Adrenal gland (tissue), 12 donors: ENCODE data around the gene EMB. TPM values are rescaled to one million over a fixed set of nuclear protein-coding genes. Genes with fewer than 3 reads are reported as not detected.
"Not testable (repeated sequence)": the region's sequence is repeated elsewhere in the genome, so short reads cannot be mapped to it uniquely, and the experiment has no call there.

Experiments
- DNase-seq, 7 donors: peaks; one replicate each; pipeline ENCODE4 v3.0.0-alpha.2; 2019 to 2020
- H3K27ac ChIP-seq, 5 donors: fragments of 200-600 bp; sonication (generic) in 4 of 5; 1 replicate in 3 of 5; 2 replicates in 2 of 5; pipeline versions ENCODE4 v1.5.1 to v1.8.0; 2016 to 2020; ENCODE audit warnings: mild to moderate bottlenecking in 1 of 5
- H3K27me3 ChIP-seq: fragments of 200-600 bp; 2 replicates; pipeline ENCODE4 v1.8.0; 2021
- H3K36me3 ChIP-seq, 2 donors: fragments of 200-600 bp; replicated peaks in 1 of 2; 1 replicate in 1 of 2; 2 replicates in 1 of 2; pipeline versions ENCODE4 v1.5.1 to v1.8.0; 2018 to 2022
- H3K4me1 ChIP-seq, 2 donors: fragments of 200-600 bp; replicated peaks in 1 of 2; 1 replicate in 1 of 2; 2 replicates in 1 of 2; pipeline versions ENCODE4 v1.5.1 to v1.8.0; 2018 to 2021
- H3K4me3 ChIP-seq, 4 donors: fragments of 200-600 bp; sonication (generic) in 3 of 4; one replicate each; pipeline ENCODE4 v1.5.1; 2016 to 2018
- H3K9me3 ChIP-seq, 3 donors: fragments of 200-600 bp; sonication (generic) in 1 of 3; replicated peaks in 1 of 3; 1 replicate in 2 of 3; 2 replicates in 1 of 3; pipeline versions ENCODE4 v1.5.1 to v1.8.0; 2016 to 2021
- POLR2A ChIP-seq, 2 donors: fragments of 450-650 bp; IDR thresholded peaks; one replicate each; pipeline ENCODE4 v1.6.1; 2017; ENCODE audit warnings: antibody characterized with exemption in 2 of 2, mild to moderate bottlenecking in 2 of 2, moderate library complexity in 1 of 2
- WGBS, 4 donors: extraction: QIAGEN DNeasy Blood & Tissue Kit in 2 of 4; methylation state at CpG; one replicate each; pipeline versions ENCODE4 v1.1.5 to v1.1.7; 2013 to 2017; 5-methylcytosine and 5-hydroxymethylcytosine counted together
- intact Hi-C, 2 donors: fragments of 100-400 bp; cut with DNase I; formaldehyde crosslinking; loops; one replicate each; pipeline versions ENCODE4 v1.14.1 to v1.15.0; 2022 to 2023
- polyA plus RNA-seq, 3 donors: library from polyadenylated mRNA; stranded (reverse); fragments of 200-250 nt in 2 of 3; fragments of 350-450 nt in 1 of 3; fragmentation: Illumina TruSeq in 1 of 3; extraction: RNeasy Lipid Tissue Mini Kit (QIAGEN cat#74804) in 1 of 3; gene quantifications; one replicate each; pipeline ENCODE4 v1.2.3, GENCODE V29; 2013 to 2014
- total RNA-seq, 9 donors: library from RNA; depleted of rRNA in 4 of 9; stranded (reverse); fragments of >200 nt in 4 of 9; fragments of 120-200 nt in 1 of 9; fragmentation: NEBNext Ultra II Directional in 1 of 9; extraction: Animal tissue kit (Norgen Biotek cat#: 25700) in 1 of 9; gene quantifications; one replicate each; pipeline versions ENCODE4 v1.1.0 to v1.2.4, GENCODE V29; 2013 to 2023
- TF ChIP-seq, protein P1 (sequence below), 6 experiments: fragments of 450-650 bp in 4 of 6; fragments of 200-600 bp in 2 of 6; sonication (generic) in 1 of 6; IDR thresholded peaks; 1 replicate in 5 of 6; 2 replicates in 1 of 6; pipeline versions ENCODE4 v1.5.1 to v1.8.0; 2016 to 2021; ENCODE audit warnings: antibody characterized with exemption in 6 of 6, mild to moderate bottlenecking in 2 of 6, moderate library complexity in 1 of 6
- donor health status: healthy with polysubstance abuse.
- donor health status: Bipolar disorder and iron deficiency.
- donor health status: DM: yes; HTN: yes; CAD: no.
- donor health status: DM: no; HTN: no; CAD: no.
- donor health status: DM: no; HTN: no; CAD: no.
- donor health status: DM: yes; HTN: yes; CAD: no.

The EMB gene
- total and polyA plus RNA-seq, 12 donors = 6.1 to 78.1 (median 41.9) TPM

DNA sequence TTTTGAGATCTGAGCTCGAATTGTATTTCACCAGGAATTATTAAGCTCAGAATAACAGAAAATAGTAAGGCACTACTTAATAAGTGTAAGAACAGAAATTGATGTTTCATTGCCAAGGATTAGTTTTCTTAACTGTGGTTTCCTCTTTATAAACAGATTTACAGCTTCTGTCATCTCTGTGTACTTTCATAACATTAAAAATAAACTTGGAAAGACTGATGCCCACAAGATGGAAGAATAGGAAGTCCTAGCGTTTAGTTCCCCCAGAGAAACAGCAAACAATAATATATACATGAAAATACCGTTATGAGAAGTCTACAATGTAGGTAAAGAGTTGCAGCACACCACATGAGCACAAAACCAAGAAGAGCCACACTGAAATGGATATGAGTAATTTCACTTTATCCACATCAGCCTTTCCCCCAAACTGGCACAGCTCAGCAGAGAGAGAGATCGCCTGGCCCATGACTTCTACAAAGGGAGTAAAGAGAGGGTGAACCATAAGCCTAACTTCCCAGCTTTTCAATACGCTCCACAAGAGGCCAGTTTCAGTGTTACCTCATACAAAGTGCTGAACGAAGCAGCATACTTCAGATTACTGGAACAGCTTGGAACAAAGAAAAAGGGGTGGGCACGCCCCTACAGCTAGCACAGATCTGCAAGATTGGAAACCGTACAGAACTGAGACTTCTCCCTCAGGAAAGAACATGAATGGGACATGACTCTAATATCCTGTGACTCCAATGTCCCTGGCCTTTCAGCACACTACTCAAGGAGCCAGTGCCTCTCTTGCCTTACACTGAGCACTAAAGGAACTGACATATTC lies 75.4 kb downstream of the EMB start:
- Histone ChIP-seq H3K9me3 (no peaks in the 10 kb centered on the region), H3K27me3 (no peaks in the 10 kb centered on the region), H3K27ac (peak overlapping the region in 2 of 5 donors; percentile 34 to 58), H3K36me3 (no peaks in the 10 kb centered on the region), H3K4me1 (peaks cover 0 to 5% of the 10 kb centered on the region in 2 donors), H3K4me3 (no peak overlapping the region)
- WGBS, 4 donors = 58 to 66% (median 62%) methylated on average over 8 of the region's 8 CpGs
- intact Hi-C loops = no loop called here
- TF ChIP-seq, protein P1, sequence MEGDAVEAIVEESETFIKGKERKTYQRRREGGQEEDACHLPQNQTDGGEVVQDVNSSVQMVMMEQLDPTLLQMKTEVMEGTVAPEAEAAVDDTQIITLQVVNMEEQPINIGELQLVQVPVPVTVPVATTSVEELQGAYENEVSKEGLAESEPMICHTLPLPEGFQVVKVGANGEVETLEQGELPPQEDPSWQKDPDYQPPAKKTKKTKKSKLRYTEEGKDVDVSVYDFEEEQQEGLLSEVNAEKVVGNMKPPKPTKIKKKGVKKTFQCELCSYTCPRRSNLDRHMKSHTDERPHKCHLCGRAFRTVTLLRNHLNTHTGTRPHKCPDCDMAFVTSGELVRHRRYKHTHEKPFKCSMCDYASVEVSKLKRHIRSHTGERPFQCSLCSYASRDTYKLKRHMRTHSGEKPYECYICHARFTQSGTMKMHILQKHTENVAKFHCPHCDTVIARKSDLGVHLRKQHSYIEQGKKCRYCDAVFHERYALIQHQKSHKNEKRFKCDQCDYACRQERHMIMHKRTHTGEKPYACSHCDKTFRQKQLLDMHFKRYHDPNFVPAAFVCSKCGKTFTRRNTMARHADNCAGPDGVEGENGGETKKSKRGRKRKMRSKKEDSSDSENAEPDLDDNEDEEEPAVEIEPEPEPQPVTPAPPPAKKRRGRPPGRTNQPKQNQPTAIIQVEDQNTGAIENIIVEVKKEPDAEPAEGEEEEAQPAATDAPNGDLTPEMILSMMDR (IDR thresholded peaks at IDR 0.05) = no peak
- no peak for TF ChIP-seq POLR2A (IDR thresholded peaks at IDR 0.05)
- peak in 4 of 7 donors; percentile 21 to 52 (median 32) for DNase-seq

DNA sequence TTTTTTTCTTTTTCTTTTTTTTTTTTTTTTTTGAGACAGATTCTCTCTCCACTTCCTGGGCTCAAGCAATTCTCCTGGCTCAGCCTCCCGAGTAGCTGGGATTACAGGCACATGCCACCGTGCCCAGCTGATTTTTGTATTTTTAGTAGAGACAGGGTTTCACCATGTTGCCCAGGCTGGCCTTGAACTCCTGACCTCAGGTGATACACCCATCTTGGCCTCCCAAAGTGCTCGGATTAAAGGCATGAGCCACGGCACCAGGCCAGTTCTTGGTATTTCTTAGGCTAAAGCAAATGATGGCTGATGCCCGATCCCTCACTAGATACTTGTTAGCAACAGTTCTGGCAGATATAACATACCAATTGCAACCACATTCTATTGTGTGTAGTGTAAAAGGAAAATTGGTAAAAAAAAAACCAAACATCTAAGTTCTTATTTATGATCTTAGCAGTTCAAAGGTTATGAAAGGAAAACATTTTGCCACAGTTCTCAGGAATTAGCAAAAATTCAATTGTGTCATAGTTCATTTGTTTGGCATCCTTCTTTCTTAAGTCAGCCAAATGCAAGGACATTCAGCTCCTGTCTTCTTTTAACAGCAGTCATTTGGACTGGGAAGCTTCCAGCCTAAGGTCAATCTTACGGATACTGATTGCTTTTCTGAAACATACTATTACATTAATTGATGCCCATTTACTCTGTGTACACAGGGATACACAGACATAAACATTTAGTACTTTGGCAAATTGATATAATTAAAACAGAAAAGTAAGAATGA lies 76.4 kb downstream of the EMB start:
- H3K4me1 ChIP-seq, H3K36me3 ChIP-seq, H3K4me3 ChIP-seq, intact Hi-C loops, DNase-seq, H3K9me3 ChIP-seq, H3K27me3 ChIP-seq: not testable (repeated sequence)
- peak overlapping the region in 1 of 5 donors; percentile 13 for H3K27ac ChIP-seq
- 49 to 61% (median 53%) methylated on average over 6 of the region's 6 CpGs for WGBS, 4 donors

DNA sequence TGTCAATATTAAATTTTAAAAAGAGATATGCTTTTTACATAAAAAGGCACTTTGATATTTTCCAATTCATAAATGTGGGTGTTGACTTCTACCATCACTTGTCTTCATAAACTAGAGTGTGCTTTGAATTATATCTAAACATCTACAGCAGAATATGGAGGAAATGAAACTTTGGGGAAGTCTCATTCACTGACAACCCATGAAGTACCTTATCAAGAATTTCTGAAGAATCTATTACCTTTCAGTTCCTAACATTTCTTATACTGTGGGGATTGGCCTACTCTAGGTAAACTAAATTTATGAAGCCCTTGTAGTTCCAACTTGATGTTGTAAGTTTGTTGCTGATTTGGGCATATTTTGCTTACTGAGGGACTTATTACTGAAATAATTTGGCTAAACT lies 81.9 kb downstream of the EMB start:
- intact Hi-C loops = no loop called here
- no peak overlapping the region for H3K27ac ChIP-seq
- no peaks in the 10 kb centered on the region for H3K9me3 ChIP-seq
- DNase-seq = no peak
- H3K4me1 ChIP-seq = no peaks in the 10 kb centered on the region
- no peaks in the 10 kb centered on the region for H3K36me3 ChIP-seq
- TF ChIP-seq, protein P1 (IDR thresholded peaks at IDR 0.05) = no peak
- no peak for TF ChIP-seq POLR2A (IDR thresholded peaks at IDR 0.05)
- H3K27me3 ChIP-seq = no peaks in the 10 kb centered on the region
- no peak overlapping the region for H3K4me3 ChIP-seq

DNA sequence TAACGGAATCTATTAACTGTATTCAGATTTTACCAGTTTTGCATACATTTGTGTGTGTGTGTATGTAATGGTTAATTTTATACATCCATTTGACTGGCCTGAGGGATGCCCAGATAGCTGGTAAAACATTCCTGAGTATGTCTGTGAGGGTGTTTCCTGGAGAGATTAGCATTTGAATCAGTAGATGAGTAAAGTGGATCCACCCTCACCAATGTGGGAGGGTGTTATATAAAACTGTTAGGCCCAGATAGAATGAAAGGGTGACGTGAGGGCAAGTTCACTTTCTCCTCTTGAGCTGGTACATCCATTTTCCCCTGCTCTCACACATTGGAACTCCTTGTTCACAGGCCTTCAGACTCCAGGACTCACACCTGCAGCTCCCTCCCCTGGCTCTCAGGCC lies 88.7 kb downstream of the EMB start:
- WGBS, 4 donors = 71 to 91% (median 85%) methylated on average over 2 of the region's 2 CpGs
- intact Hi-C loops = no loop called here
- no peak overlapping the region for H3K4me3 ChIP-seq

More for the DNA sequence above, 88.7 kb downstream of the EMB start:
- Histone ChIP-seq H3K9me3 (no peaks in the 10 kb centered on the region), H3K36me3 (no peaks in the 10 kb centered on the region), H3K4me1 (no peaks in the 10 kb centered on the region), H3K27ac (no peak overlapping the region), H3K27me3 (no peaks in the 10 kb centered on the region)
- TF ChIP-seq, protein P1 (IDR thresholded peaks at IDR 0.05) = no peak
- no peak for TF ChIP-seq POLR2A (IDR thresholded peaks at IDR 0.05)
- DNase-seq = no peak

Other genes starting within 250 kb of the EMB start
- 10 to 100 TPM in 8 of 9 donors, 1 to 10 TPM in 1; 7.5 to 41.8 (median 29.1) TPM for gene PARP8, start 225.3 kb upstream of the EMB start, total RNA-seq
- gene PARP8, start 225.3 kb upstream of the EMB start, polyA plus RNA-seq = 10 to 100 TPM; 10.5 to 25.1 (median 12.2) TPM